SU-DHL-6 (cell line): ENCODE results near the gene PVR.
"Not testable (repeated sequence)": the region's sequence is repeated elsewhere in the genome, so short reads cannot be mapped to it uniquely, and the experiment has no call there.

ENCODE experiments used
- H2AFZ ChIP-seq: fragments of 200-600 bp; sonication (generic); 2 replicates; pipeline ENCODE4 v1.6.1; 2014; ENCODE audit warnings: low read depth, mild to moderate bottlenecking, moderate library complexity, mixed read lengths, antibody characterized with exemption, low read length; ENCODE audit not compliant: severe bottlenecking
- H3F3A ChIP-seq: fragments of 200-600 bp; shearing (Covaris generic); 2 replicates; pipeline ENCODE4 v1.6.0; 2016; ENCODE audit warnings: antibody characterized with exemption, mild to moderate bottlenecking; ENCODE audit not compliant: insufficient read depth
- H3K27ac ChIP-seq: fragments of 200-600 bp; sonication (generic); 2 replicates; pipeline ENCODE4 v1.5.1; 2016; ENCODE audit warnings: low read depth, mild to moderate bottlenecking, low read length, moderate library complexity, mixed read lengths
- H3K27me3 ChIP-seq: fragments of 200-600 bp; sonication (generic), shearing (Covaris generic); 2 replicates; pipeline ENCODE4 v1.6.0; 2014; ENCODE audit warnings: mild to moderate bottlenecking, low read length
- H3K36me3 ChIP-seq: fragments of 200-600 bp; sonication (generic); 2 replicates; pipeline ENCODE4 v1.6.1; 2014; ENCODE audit warnings: mild to moderate bottlenecking, low read length, mixed read lengths
- H3K4me2 ChIP-seq: fragments of 300-600, 200-600 bp; shearing (Covaris generic), sonication (generic); 2 replicates; pipeline ENCODE4 v1.6.0; 2014; ENCODE audit warnings: low read length, low read depth, mild to moderate bottlenecking; ENCODE audit not compliant: poor library complexity, severe bottlenecking
- H3K4me3 ChIP-seq: fragments of 200-600 bp; sonication (generic); 2 replicates; pipeline ENCODE4 v1.5.1; 2014; ENCODE audit warnings: antibody characterized with exemption, low read length, mild to moderate bottlenecking, mixed read lengths; ENCODE audit not compliant: insufficient read depth, poor library complexity, severe bottlenecking
- H3K79me2 ChIP-seq: fragments of 200-600 bp; sonication (generic); 2 replicates; pipeline ENCODE4 v1.6.1; 2014; ENCODE audit warnings: mild to moderate bottlenecking, low read length, moderate library complexity; ENCODE audit not compliant: insufficient read depth
- H3K9ac ChIP-seq: fragments of 200-600 bp; sonication (generic); 2 replicates; pipeline ENCODE4 v1.7.0; 2014; ENCODE audit warnings: mild to moderate bottlenecking, low read length
- H3K9me2 ChIP-seq: fragments of 200-600 bp; sonication (generic); replicated peaks from 2 replicates; pipeline ENCODE4 v1.6.1; 2014; ENCODE audit warnings: low read length; ENCODE audit not compliant: insufficient read depth
- H3K9me3 ChIP-seq: fragments of 200-600 bp; sonication (generic); 2 replicates; pipeline ENCODE4 v1.6.1; 2014; ENCODE audit warnings: low read length, mixed read lengths; ENCODE audit not compliant: insufficient read depth
- H4K20me1 ChIP-seq: fragments of 200-600 bp; sonication (generic); 2 replicates; pipeline ENCODE4 v1.6.1; 2014; ENCODE audit warnings: low read depth, mild to moderate bottlenecking, antibody characterized with exemption, low read length, moderate library complexity, mixed read lengths
- EZH2phosphoT487 ChIP-seq: fragments of 200-600 bp; sonication (generic), shearing (Covaris generic); conservative IDR thresholded peaks from 2 replicates; pipeline ENCODE4 v1.6.1; 2018; ENCODE audit warnings: mild to moderate bottlenecking, antibody characterized with exemption, low read length, moderate library complexity, mixed read lengths
- TF ChIP-seq, protein P1 (sequence below): fragments of 200-600 bp; sonication (generic); IDR thresholded peaks from one replicate; pipeline ENCODE4 v1.5.1; 2017; ENCODE audit warnings: antibody characterized with exemption, mild to moderate bottlenecking, low read length, moderate library complexity; ENCODE audit not compliant: insufficient read depth, poor library complexity, severe bottlenecking

PVR gene

DNA sequence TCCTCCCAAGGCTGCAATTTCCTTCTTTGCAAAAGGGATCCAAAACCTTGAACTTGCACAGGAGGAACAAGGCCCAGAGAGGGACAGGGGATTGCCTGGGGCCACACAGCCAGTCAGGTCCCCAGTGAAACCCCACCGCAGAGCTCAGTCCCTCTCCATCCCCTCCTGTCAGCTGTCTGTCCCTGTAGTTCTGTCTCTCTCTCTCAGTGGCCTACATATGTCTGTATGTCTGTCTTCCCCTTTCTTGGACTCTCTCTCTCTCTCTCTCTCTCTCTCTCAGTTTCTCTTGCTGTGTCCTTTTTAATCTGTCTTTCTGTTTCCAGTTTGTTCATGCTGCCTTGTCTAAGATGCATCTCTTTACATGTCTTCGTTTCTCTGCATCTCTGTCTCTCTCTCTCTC lies 39.1 kb downstream of the PVR start:
- H3K4me2 ChIP-seq: no peak overlapping the region
- no peak overlapping the region for H3K27ac ChIP-seq
- H3K79me2 ChIP-seq: no peaks in the 10 kb centered on the region
- no peaks in the 10 kb centered on the region for H3K27me3 ChIP-seq
- H3K36me3 ChIP-seq: no peaks in the 10 kb centered on the region
- no peak overlapping the region for H3K9ac ChIP-seq
- no peaks in the 10 kb centered on the region for H3K9me2 ChIP-seq
- no peak for TF ChIP-seq EZH2phosphoT487
- TF ChIP-seq, protein P1, sequence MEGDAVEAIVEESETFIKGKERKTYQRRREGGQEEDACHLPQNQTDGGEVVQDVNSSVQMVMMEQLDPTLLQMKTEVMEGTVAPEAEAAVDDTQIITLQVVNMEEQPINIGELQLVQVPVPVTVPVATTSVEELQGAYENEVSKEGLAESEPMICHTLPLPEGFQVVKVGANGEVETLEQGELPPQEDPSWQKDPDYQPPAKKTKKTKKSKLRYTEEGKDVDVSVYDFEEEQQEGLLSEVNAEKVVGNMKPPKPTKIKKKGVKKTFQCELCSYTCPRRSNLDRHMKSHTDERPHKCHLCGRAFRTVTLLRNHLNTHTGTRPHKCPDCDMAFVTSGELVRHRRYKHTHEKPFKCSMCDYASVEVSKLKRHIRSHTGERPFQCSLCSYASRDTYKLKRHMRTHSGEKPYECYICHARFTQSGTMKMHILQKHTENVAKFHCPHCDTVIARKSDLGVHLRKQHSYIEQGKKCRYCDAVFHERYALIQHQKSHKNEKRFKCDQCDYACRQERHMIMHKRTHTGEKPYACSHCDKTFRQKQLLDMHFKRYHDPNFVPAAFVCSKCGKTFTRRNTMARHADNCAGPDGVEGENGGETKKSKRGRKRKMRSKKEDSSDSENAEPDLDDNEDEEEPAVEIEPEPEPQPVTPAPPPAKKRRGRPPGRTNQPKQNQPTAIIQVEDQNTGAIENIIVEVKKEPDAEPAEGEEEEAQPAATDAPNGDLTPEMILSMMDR: no peak
- H4K20me1 ChIP-seq: no peaks in the 10 kb centered on the region
- H3F3A ChIP-seq: no peaks in the 10 kb centered on the region
- H2AFZ ChIP-seq: no peak overlapping the region
- no peak overlapping the region for H3K4me3 ChIP-seq
- H3K9me3 ChIP-seq: no peaks in the 10 kb centered on the region

DNA sequence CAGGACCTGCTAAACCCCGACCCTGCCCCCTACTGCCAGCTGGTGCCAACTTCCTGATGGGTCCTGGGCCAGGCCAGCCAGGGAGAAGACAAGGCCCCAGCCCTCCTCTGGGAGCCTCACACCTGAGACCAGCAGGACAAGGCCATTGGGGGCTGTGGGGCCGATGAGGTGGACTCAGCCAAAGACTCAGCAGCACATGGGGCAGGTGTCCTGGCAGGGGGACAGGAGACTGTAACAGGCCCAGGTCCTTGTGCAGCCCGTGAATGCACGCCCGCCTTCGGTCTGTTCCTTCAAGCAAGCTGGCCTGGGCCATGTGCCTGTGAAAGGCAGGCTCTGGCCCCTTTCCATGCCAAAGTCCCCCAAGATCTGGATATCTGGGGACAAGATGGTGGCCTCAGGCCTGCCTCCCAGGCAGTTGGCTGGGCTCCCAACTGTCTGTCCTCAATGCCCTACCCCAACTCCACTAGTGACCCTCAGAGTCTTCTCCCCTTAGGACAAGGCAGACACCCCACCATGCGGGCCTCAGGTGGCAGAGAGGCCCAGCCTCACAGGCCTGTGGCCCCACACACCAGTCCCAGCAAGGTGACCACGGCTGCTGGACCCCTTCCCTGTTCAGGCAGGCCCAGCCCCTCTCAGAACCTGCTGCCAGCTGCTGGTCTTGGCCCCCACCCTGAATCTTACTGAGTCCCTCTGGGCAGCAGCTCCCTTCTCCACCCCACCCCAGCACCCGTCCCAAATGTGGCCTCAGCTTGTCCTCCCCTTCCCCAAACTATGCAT lies 39.9 kb downstream of the PVR start:
- Histone ChIP-seq H3K9me2 (no peaks in the 10 kb centered on the region), H3K4me2 (no peak overlapping the region), H3K27ac (no peak overlapping the region), H3K27me3 (no peaks in the 10 kb centered on the region), H4K20me1 (no peaks in the 10 kb centered on the region), H3K36me3 (no peaks in the 10 kb centered on the region), H3K9me3 (no peaks in the 10 kb centered on the region), H3F3A (no peaks in the 10 kb centered on the region), H3K79me2 (no peaks in the 10 kb centered on the region), H2AFZ (no peak overlapping the region), H3K9ac (no peak overlapping the region), H3K4me3 (no peak overlapping the region)
- no peak for TF ChIP-seq EZH2phosphoT487
- TF ChIP-seq, protein P1: no peak

DNA sequence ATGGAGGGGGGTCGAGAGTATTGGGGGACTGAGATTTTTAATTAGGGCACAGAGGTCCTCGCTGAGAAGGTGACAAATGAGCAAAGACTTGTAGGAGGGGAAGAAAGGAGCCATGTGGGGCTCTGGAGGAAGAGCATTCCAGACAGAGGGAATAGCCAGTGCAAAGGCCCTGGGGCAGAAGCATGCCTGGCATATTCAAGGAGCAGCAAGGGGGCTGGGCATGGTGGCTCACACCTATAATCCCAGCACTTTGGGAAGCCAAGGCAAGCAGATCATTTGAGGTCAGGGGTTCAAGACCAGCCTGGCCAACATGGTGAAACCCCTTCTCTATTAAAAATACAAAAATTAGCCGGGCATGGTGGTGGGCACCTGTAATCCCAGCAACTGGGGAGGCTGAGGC lies 40.7 kb downstream of the PVR start:
- H3K27ac ChIP-seq, H2AFZ ChIP-seq, H3K79me2 ChIP-seq, H4K20me1 ChIP-seq, H3K4me3 ChIP-seq, H3K9me2 ChIP-seq, H3K4me2 ChIP-seq, H3K27me3 ChIP-seq, H3F3A ChIP-seq, H3K9me3 ChIP-seq, H3K36me3 ChIP-seq, H3K9ac ChIP-seq: not testable (repeated sequence)

DNA sequence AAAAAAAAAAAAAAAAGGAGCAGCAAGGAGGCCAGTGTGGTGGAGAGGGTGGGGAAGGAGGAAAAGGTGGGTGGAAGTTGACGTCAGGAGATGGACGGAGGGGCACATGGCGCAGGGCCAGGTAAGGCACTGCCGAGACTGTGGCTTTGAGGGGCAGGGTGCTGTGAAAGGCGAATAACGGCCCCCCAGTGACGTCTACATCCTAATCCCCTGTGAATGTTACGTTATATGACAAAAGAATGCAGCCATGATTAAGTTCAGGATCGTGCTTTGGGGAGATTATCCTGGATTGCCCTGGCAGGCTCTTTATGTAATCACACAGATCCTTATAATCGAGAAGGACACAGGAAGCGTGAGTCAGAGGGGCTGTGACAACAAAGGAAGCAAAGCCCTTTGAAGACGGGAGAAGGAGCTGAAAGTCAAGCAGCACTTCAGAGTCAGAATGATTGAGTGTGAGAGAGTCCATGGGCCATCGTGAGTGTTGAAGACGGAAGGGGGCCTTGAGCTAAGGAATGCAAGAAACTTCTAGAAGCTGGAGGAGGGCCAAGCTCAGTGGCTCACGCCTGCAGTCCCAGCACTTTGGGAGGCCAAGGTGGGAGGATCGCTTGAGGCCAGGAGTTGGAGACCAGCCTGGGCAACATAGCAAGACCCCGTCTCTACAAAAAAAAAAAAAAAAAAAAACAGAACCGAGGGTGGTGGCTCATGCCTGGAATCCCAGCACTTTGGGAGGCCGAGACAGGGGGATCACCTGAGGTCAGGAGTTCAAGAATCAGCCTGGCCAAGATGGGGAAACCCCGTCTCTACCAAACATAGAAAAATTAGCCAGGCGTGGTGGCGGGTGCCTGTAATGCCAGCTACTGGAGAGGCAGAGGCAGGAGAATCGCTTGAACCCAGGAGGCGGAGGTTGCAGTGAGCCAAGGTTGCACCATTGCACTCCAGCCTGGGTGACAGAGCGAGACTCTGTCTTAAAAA lies 41.5 kb downstream of the PVR start:
- Histone ChIP-seq H3K79me2 (no peaks in the 10 kb centered on the region), H3K27ac (no peak overlapping the region), H3K4me2 (peak overlapping the region; percentile 16), H3K9me2 (no peaks in the 10 kb centered on the region), H3K9me3 (no peaks in the 10 kb centered on the region), H3K9ac (no peak overlapping the region), H3F3A (no peaks in the 10 kb centered on the region), H3K4me3 (no peak overlapping the region), H3K27me3 (no peaks in the 10 kb centered on the region), H3K36me3 (no peaks in the 10 kb centered on the region), H2AFZ (no peak overlapping the region), H4K20me1 (no peaks in the 10 kb centered on the region)
- TF ChIP-seq EZH2phosphoT487: no peak
- TF ChIP-seq, protein P1: no peak
